ENCODE results near the gene HERC4. TPM values are rescaled to one million over a fixed set of nuclear protein-coding genes. Genes with fewer than 3 reads are reported as not detected.

Gene HERC4
- total and polyA plus RNA-seq, 9 of the 15 experiments (the other 6 are each of a cell fraction or from before 2014, with no cell fraction given), result 12.5 to 33.5 (median 22.8) TPM

- TF ChIP-seq ZNF124 (CRISPR knock-in tag; IDR thresholded peaks at IDR 0.05) (no peak), PKNOX1 (IDR thresholded peaks at IDR 0.05) (no peak), ZNF639 (CRISPR knock-in tag; conservative IDR thresholded peaks at IDR 0.05 in 1 of 2, IDR thresholded peaks at IDR 0.05 in 1 of 2) (no peak)
Observed at GRCh38 chr10:67977251-67977650, 97.8 kb downstream of the HERC4 start (continued).

GRCh38 chr10:67976292-67977245, 98.5 kb downstream of the HERC4 start:
- Histone ChIP-seq H3K27ac (ENCODE audit: extremely low read depth, low read depth, low read length) (no peak overlapping the region), H3K4me1 (replicated peaks in 1 of 2; ENCODE audit: control insufficient read depth in 2 of 2, insufficient read depth in 2 of 2, low read length in 2 of 2) (no peaks in the 10 kb centered on the region), H3K27me3 (ENCODE audit: control insufficient read depth in 2 of 2, insufficient read depth in 2 of 2, low read length in 2 of 2) (no peaks in the 10 kb centered on the region), H3K4me3 (no peak overlapping the region), H3K79me2 (ENCODE audit: control insufficient read depth, insufficient read depth, low read length) (no peaks in the 10 kb centered on the region), H3K9ac (ENCODE audit: insufficient read depth in 1 of 2, low read depth in 2 of 2, low read length in 2 of 2) (no peak overlapping the region), H4K20me1 (replicated peaks; ENCODE audit: control insufficient read depth, insufficient read depth, low read length) (no peaks in the 10 kb centered on the region), H2AFZ (ENCODE audit: low read depth, low read length) (no peak overlapping the region), H3K36me3 (ENCODE audit: control insufficient read depth, insufficient read depth, low read length) (peaks cover 43% of the 10 kb centered on the region), H3K9me1 (ENCODE audit: control insufficient read depth, insufficient read depth, low read length) (no peaks in the 10 kb centered on the region), H3K4me2 (ENCODE audit: insufficient read depth, low read length) (no peak overlapping the region), H3K9me3 (replicated peaks; ENCODE audit: control insufficient read depth, insufficient read depth, low read depth, low read length) (peaks cover 4% of the 10 kb centered on the region)
- in situ Hi-C loops (cut with MboI), result no loop called here
- DNase-seq (ENCODE audit: extremely low read depth in 1 of 4, low spot score in 3 of 4) (no peak), FAIRE-seq (no peak), ATAC-seq (no peak)
- BruUV-seq (replicated peaks), result no TSS peak
- intact Hi-C loops (cut with micrococcal nuclease), result no loop called here
- ChIA-PET CTCF (ENCODE audit: low intra/inter-chr PET ratio) (no interaction called here), POLR2A (interaction anchor here (0.5 to 1.0 kb wide), 4 partner anchors 8 to 78 kb away, joined by 3 read pairs; no protein-coding TSS in a partner anchor)
- TF ChIP-seq POLR2AphosphoS5 (IDR thresholded peaks at IDR 0.05; ENCODE audit: control insufficient read depth, insufficient read depth, low read depth, low read length) (no peak), ZC3H4 (CRISPR knock-in tag; IDR thresholded peaks at IDR 0.05; ENCODE audit: borderline replicate concordance) (no peak), ZNF12 (CRISPR knock-in tag; IDR thresholded peaks at IDR 0.05) (no peak), ZNF174 (CRISPR knock-in tag; IDR thresholded peaks at IDR 0.05) (no peak), CBX3 (IDR thresholded peaks at IDR 0.05; ENCODE audit: borderline replicate concordance in 1 of 2, low read length in 2 of 2) (no peak), MEF2A (IDR thresholded peaks at IDR 0.05; ENCODE audit: control insufficient read depth, low read depth, low read length) (no peak)
- WGBS (ENCODE audit: insufficient coverage, low coverage, missing lambda C conversion rate), result 100% methylated on average over 3 of the region's 3 CpGs
